ENCODE results near the gene WDR35.

The WDR35 gene

GRCh38 chr2:19911808-19912509 lies 77.9 kb downstream of the WDR35 start:
- no peaks in the 10 kb centered on the region for H3K4me1 Mint-ChIP-seq
- no peak for TF ChIP-seq CTCF (IDR thresholded peaks at IDR 0.05)
- H3K4me3 Mint-ChIP-seq: no peak overlapping the region
- no peak overlapping the region for H3K27ac Mint-ChIP-seq
- H3K27me3 Mint-ChIP-seq (ENCODE audit: low read depth, poor library complexity): no peaks in the 10 kb centered on the region
- H3K9me3 Mint-ChIP-seq: no peaks in the 10 kb centered on the region
- no peak for DNase-seq
- peaks cover 36% of the 10 kb centered on the region for H3K36me3 Mint-ChIP-seq (ENCODE audit: low read depth)

- peak overlapping the region; percentile 93 for H3K4me3 Mint-ChIP-seq
- no peak for DNase-seq
- no peak for TF ChIP-seq CTCF (IDR thresholded peaks at IDR 0.05)
- H3K36me3 Mint-ChIP-seq (ENCODE audit: low read depth): no peaks in the 10 kb centered on the region
- H3K9me3 Mint-ChIP-seq: no peaks in the 10 kb centered on the region
- peaks cover 43% of the 10 kb centered on the region for H3K4me1 Mint-ChIP-seq
- H3K27me3 Mint-ChIP-seq (ENCODE audit: low read depth, poor library complexity): peaks cover 4% of the 10 kb centered on the region
- H3K27ac Mint-ChIP-seq: peak overlapping the region; percentile 100
Measured at GRCh38 chr2:19902216-19902740, 87.6 kb downstream of the WDR35 start.

GRCh38 chr2:19901442-19902215 lies 88.3 kb downstream of the WDR35 start, which contains the start of gene TTC32:
TTC32 (minus strand) TSS chr2:19901983; CDS start chr2:19901854, 129 bp downstream.
- DNase-seq: peak; percentile 92
- H3K9me3 Mint-ChIP-seq: no peaks in the 10 kb centered on the region
- peaks cover 4% of the 10 kb centered on the region for H3K27me3 Mint-ChIP-seq (ENCODE audit: low read depth, poor library complexity)
- peak within 1 kb of the TSS; percentile 93 for H3K4me3 Mint-ChIP-seq
- peaks cover 49% of the 10 kb centered on the region for H3K4me1 Mint-ChIP-seq
- peak within 1 kb of the TSS; percentile 100 for H3K27ac Mint-ChIP-seq
- no peak for TF ChIP-seq CTCF (IDR thresholded peaks at IDR 0.05)
- no peaks in the 10 kb centered on the region for H3K36me3 Mint-ChIP-seq (ENCODE audit: low read depth)

GRCh38 chr2:19900931-19901441 lies 88.9 kb downstream of the WDR35 start:
- Mint-ChIP-seq H3K27ac (peak overlapping the region; percentile 100), H3K27me3 (ENCODE audit: low read depth, poor library complexity) (peaks cover 4% of the 10 kb centered on the region), H3K4me1 (peaks cover 53% of the 10 kb centered on the region), H3K4me3 (peak overlapping the region; percentile 93), H3K9me3 (no peaks in the 10 kb centered on the region), H3K36me3 (ENCODE audit: low read depth) (no peaks in the 10 kb centered on the region)
- no peak for TF ChIP-seq CTCF (IDR thresholded peaks at IDR 0.05)
- DNase-seq: no peak

- no peak for DNase-seq
- Mint-ChIP-seq H3K27me3 (ENCODE audit: low read depth, poor library complexity) (peaks cover 4% of the 10 kb centered on the region), H3K27ac (peak overlapping the region; percentile 46)
Measured at GRCh38 chr2:19899985-19900930, 89.6 kb downstream of the WDR35 start.

More at GRCh38 chr2:19899985-19900930, 89.6 kb downstream of the WDR35 start:
- peaks cover 60% of the 10 kb centered on the region for H3K4me1 Mint-ChIP-seq
- H3K9me3 Mint-ChIP-seq: no peaks in the 10 kb centered on the region
- H3K36me3 Mint-ChIP-seq (ENCODE audit: low read depth): no peaks in the 10 kb centered on the region
- peak overlapping the region; percentile 93 for H3K4me3 Mint-ChIP-seq
- no peak for TF ChIP-seq CTCF (IDR thresholded peaks at IDR 0.05)

Data from nephron progenitor cell (in vitro differentiated cells).